ENCODE results near the gene PLEK.

GRCh38 chr2:68388772-68389171 is 23.7 kb downstream of the PLEK start:
- TF ChIP-seq REST (IDR thresholded peaks at IDR 0.05; ENCODE audit: insufficient replicate concordance, low read depth) (no peak), POLR2AphosphoS5 (IDR thresholded peaks at IDR 0.05; ENCODE audit: low read depth) (peak; percentile 36; the same call in 1 of the 2 replicates), CTCF (IDR thresholded peaks at IDR 0.05; ENCODE audit: insufficient read depth, low read length) (no peak), GABPA (IDR thresholded peaks at IDR 0.05; ENCODE audit: low read depth) (no peak)

Data from HL-60 (cell line).